VCaP (cell line): ENCODE measurements around the gene NOS1AP.

Experiments
- H3K27ac ChIP-seq: fragments of 450-650 bp; 2 replicates; pipeline ENCODE4 v1.5.1; 2017
- TF ChIP-seq, protein P1 (sequence below): fragments of 450-650 bp; conservative IDR thresholded peaks from 2 replicates; pipeline ENCODE4 v1.5.1; 2017; ENCODE audit warnings: mild to moderate bottlenecking, moderate library complexity

Gene NOS1AP

GRCh38 chr1:162359523-162360236 lies 290.2 kb downstream of the NOS1AP start:
- TF ChIP-seq, protein P1, sequence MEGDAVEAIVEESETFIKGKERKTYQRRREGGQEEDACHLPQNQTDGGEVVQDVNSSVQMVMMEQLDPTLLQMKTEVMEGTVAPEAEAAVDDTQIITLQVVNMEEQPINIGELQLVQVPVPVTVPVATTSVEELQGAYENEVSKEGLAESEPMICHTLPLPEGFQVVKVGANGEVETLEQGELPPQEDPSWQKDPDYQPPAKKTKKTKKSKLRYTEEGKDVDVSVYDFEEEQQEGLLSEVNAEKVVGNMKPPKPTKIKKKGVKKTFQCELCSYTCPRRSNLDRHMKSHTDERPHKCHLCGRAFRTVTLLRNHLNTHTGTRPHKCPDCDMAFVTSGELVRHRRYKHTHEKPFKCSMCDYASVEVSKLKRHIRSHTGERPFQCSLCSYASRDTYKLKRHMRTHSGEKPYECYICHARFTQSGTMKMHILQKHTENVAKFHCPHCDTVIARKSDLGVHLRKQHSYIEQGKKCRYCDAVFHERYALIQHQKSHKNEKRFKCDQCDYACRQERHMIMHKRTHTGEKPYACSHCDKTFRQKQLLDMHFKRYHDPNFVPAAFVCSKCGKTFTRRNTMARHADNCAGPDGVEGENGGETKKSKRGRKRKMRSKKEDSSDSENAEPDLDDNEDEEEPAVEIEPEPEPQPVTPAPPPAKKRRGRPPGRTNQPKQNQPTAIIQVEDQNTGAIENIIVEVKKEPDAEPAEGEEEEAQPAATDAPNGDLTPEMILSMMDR = no peak
- H3K27ac ChIP-seq = no peak overlapping the region

DNA sequence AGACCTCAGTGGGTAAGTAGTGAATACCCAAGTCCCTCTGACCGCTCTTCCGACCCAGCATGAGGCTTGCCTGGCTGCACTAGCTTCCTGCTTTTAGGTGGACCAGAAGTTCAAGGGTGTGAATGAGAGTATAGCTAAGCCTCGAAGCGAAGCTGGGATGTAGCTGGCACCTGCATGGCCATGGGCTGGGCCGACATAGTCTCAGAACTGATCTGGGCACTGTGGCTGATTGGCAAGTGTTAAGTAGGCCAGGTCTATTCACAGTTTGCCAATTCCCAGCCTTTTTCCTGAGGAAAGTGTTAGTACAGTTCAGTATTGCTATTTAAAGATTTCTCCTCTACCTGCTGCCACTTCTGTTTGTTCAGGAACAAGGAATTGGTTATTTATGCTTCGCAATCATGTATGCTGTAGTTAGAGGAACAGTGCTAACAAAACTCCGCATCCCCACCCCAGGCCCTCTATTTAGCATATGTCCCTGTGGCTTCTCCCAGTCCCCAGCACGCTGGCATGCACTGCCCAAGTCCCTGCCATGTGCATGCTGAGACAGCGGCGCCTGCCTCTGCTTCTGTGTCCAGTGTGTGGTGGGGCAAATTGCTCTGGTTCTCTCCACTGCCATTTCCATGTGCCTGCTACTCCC lies 290.9 kb downstream of the NOS1AP start:
- no peak overlapping the region for H3K27ac ChIP-seq
- TF ChIP-seq, protein P1 = no peak

DNA sequence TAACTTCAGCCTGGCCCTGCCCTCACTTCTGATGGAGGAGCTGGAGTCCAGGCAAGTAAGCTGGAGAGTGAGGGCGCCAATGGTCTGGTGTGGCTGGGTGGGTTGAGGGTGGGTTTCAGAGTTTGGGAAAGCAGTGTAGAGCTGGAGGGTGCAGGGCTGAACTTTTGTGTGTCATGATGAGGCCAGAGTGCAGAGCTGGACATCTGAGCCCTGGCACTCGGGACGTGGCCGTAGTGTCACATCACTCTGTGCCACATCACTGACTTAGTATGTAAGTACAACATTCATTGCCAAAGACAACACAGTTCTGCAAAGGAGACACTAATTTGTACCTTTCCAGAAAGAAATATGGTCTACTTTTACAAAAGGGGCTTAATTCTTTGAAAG lies 291.4 kb downstream of the NOS1AP start:
- no peak overlapping the region for H3K27ac ChIP-seq
- TF ChIP-seq, protein P1 = no peak

- TF ChIP-seq, protein P1 = no peak
These were observed 291.9 kb downstream of the NOS1AP start for GRCh38 chr1:162361349-162361748.

DNA sequence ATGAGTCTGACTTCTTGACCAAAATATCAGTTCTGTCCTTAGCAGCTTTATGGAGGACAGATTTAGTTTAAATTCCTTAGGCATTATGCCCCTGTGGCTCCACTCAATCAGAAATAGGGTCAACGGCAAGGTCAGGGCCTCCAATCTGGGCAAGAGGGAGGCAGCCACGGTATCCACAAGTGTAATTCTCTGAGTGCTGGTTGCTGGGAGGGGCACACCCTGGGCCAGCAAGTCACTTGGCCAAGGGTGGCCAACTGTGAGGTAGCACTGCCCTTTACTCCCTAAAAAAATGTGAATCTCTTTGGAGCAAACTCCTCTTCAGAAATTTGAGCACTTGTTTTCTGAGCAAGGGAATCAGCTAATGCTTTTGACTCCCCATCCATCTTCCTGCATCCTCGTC lies 294.3 kb downstream of the NOS1AP start:
- TF ChIP-seq, protein P1 = no peak
- no peak overlapping the region for H3K27ac ChIP-seq

More at GRCh38 chr1:162361349-162361748, 291.9 kb downstream of the NOS1AP start:
- H3K27ac ChIP-seq = no peak overlapping the region

- no peak overlapping the region for H3K27ac ChIP-seq
- TF ChIP-seq, protein P1 = no peak
These were observed 295.0 kb downstream of the NOS1AP start for GRCh38 chr1:162364498-162364897.

DNA sequence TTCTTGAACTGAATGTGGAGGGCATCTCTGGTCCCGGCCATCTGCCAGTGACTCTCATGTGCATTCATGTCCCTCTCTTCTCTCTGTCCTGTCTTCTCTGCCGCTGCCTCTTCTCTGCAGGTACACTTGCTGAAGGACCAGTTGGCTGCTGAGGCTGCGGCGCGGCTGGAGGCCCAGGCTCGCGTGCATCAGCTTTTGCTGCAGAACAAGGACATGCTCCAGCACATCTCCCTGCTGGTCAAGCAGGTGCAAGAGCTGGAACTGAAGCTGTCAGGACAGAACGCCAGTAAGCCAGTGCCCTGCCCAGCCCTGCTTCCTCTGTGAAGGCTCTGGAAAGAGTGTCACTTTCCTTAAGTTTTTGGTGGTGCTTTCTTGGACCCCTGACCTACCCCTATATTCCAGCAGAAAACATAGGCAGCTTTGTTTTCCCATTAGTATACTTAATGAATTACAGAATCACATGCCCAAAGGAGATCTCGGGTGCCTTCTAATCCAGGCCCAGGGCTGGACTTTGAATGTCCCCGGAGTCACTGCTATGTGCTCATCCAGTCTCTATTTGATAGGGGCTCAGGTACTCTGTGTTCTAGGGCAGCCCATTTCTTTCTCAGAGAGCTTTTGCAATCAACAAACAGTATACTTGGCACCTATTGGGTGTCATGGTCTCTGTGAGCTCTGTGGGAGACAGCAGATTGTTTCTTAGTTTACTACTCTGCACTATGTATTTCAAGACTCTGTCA lies 296.0 kb downstream of the NOS1AP start:
- TF ChIP-seq, protein P1 = no peak
- H3K27ac ChIP-seq = no peak overlapping the region
